ENCODE measurements around the gene INMT. TPM values are rescaled to one million over a fixed set of nuclear protein-coding genes. Genes with fewer than 3 reads are reported as not detected.
"Not testable (repeated sequence)": the region's sequence is repeated elsewhere in the genome, so short reads cannot be mapped to it uniquely, and the experiment has no call there.

Gene INMT
- total and polyA plus RNA-seq, 2 of the 8 experiments (the other 6 are each of a cell fraction or from before 2014, with no cell fraction given) = 0.60 to 0.94 TPM

DNA sequence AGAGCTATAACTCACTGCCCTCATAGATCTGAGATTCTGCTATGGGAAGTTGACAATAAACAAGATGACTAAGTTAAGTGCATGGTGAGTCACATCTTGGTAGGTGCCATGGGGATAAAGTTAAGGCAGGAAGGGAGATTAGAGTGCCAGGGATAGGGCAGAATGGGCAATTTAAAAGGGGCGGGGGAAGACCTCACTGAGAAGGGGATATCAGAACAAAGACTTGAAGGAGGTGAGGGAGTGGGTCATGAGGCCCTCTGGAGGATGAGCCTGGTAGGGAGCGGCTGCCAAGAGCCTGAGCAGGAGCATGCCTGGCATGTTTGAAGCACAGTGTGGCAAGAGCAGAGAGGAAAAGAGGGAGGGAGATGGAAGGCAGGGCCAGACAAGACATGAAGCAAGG lies 34.8 kb upstream of the INMT start (continued):
- TF ChIP-seq RBBP5 (IDR thresholded peaks at IDR 0.05; ENCODE audit: borderline replicate concordance, low read depth, low read length) (no peak), KDM1A (IDR thresholded peaks at IDR 0.05; ENCODE audit: borderline replicate concordance, low read length) (no peak), CHD2 (IDR thresholded peaks at IDR 0.05; ENCODE audit: low read length) (no peak), YY1 (IDR thresholded peaks at IDR 0.05; ENCODE audit: low read depth, low read length) (no peak), RXRA (IDR thresholded peaks at IDR 0.05; ENCODE audit: insufficient read depth, low read depth, low read length) (no peak)
- TF ChIP-seq, protein P1, sequence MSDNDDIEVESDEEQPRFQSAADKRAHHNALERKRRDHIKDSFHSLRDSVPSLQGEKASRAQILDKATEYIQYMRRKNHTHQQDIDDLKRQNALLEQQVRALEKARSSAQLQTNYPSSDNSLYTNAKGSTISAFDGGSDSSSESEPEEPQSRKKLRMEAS (IDR thresholded peaks at IDR 0.05) = peak; percentile 93
- TF ChIP-seq, protein P2, sequence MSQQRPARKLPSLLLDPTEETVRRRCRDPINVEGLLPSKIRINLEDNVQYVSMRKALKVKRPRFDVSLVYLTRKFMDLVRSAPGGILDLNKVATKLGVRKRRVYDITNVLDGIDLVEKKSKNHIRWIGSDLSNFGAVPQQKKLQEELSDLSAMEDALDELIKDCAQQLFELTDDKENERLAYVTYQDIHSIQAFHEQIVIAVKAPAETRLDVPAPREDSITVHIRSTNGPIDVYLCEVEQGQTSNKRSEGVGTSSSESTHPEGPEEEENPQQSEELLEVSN (IDR thresholded peaks at IDR 0.05) = peak; percentile 87

DNA sequence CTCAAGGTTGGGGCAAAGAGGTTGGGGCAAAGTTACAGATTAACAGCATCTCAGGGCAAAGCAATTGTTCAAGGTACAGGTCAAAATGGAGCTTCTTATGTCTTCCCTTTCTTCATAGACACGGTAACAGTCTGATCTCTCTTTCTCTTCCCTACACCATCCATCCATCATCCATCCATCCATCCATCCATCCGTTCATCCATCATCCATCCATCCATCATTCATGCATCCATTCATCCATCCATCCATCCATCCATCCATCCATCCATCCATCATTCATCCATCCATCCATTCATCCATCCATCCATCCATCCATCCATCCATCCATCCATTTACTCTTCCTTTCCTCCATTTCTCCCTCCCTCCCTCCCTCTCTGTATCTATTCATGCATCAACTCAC lies 32.5 kb upstream of the INMT start:
- H3K79me1 ChIP-seq (ENCODE audit: low read depth, low read length); H3K4ac ChIP-seq (replicated peaks; ENCODE audit: insufficient read length, low read depth, low read length); H2BK15ac ChIP-seq (ENCODE audit: low read length); H3K18ac ChIP-seq (ENCODE audit: extremely low read depth, low read length); H3K14ac ChIP-seq (ENCODE audit: insufficient read length); H3K23ac ChIP-seq (ENCODE audit: insufficient read length); H3K4me1 ChIP-seq (replicated peaks in 1 of 4; ENCODE audit: control insufficient read depth in 3 of 4, insufficient read depth in 4 of 4, low read length in 3 of 4); FAIRE-seq; H3K36me3 ChIP-seq (ENCODE audit: control insufficient read depth in 2 of 4, insufficient read depth in 4 of 4, low read length in 3 of 4); H3K27me3 ChIP-seq (replicated peaks in 1 of 4; ENCODE audit: control insufficient read depth in 3 of 4, extremely low read depth in 1 of 4, insufficient read depth in 3 of 4, low read length in 3 of 4); H2BK120ac ChIP-seq (replicated peaks; ENCODE audit: low read depth, low read length); H2AK5ac ChIP-seq (ENCODE audit: low read depth, low read length); H3K9ac ChIP-seq (replicated peaks in 1 of 4; ENCODE audit: extremely low read depth in 1 of 4, low read depth in 3 of 4, low read length in 3 of 4); H2AFZ ChIP-seq (ENCODE audit: low read length); H3K56ac ChIP-seq (replicated peaks; ENCODE audit: insufficient read length, low read depth, low read length); H2BK5ac ChIP-seq (ENCODE audit: low read depth, low read length); H3K23me2 ChIP-seq (ENCODE audit: low read depth, low read length); H3K4me3 ChIP-seq (ENCODE audit: extremely low read depth in 1 of 4, insufficient read depth in 2 of 4, low read depth in 3 of 4, low read length in 4 of 4); H4K91ac ChIP-seq (replicated peaks; ENCODE audit: insufficient read length, low read length); H2BK12ac ChIP-seq (ENCODE audit: low read depth, low read length); H3K79me2 ChIP-seq (ENCODE audit: control insufficient read depth in 1 of 2, insufficient read depth in 2 of 2, low read length in 2 of 2); H3K27ac ChIP-seq (ENCODE audit: low read depth, low read length); H3K4me2 ChIP-seq (ENCODE audit: insufficient read depth in 1 of 2, low read depth in 2 of 2, low read length in 2 of 2); H4K20me1 ChIP-seq (replicated peaks in 1 of 2; ENCODE audit: control insufficient read depth in 1 of 2, insufficient read depth in 2 of 2, low read length in 2 of 2); H4K5ac ChIP-seq (ENCODE audit: insufficient read length, low read depth, low read length); DNase-seq (ENCODE audit: low read depth in 1 of 2, low spot score in 2 of 2); H2BK20ac ChIP-seq (ENCODE audit: low read length); POLR2A ChIA-PET (ENCODE audit: partially characterized antibody); H4K8ac ChIP-seq (ENCODE audit: extremely low read depth, insufficient read depth, low read length): not testable (repeated sequence)
- WGBS, 2 experiments (ENCODE audit: extremely low coverage in 1 of 2, insufficient coverage in 1 of 2, insufficient read length in 1 of 2, insufficient replicate concordance in 2 of 2, low coverage in 1 of 2, low lambda C conversion rate in 2 of 2, missing lambda C conversion rate in 1 of 2) = 94 to 100% methylated on average over 1 to 2 of the region's 2 CpGs
- CTCF ChIA-PET (ENCODE audit: partially characterized antibody) = interaction anchor here (0.5 to 0.9 kb wide), 2 partner anchors 19 to 21 kb away, joined by 3 to 4 read pairs; no protein-coding TSS in a partner anchor
- H3K9me3 ChIP-seq (ENCODE audit: insufficient read depth in 2 of 2, low read depth in 1 of 2, low read length in 1 of 2) = peaks cover 18 to 22% of the 10 kb centered on the region in 2 experiments
